PC-9 (cell line): ENCODE data around the gene ITGA3. TPM values are rescaled to one million over a fixed set of nuclear protein-coding genes. Genes with fewer than 3 reads are reported as not detected.

Experiments
- BruUV-seq: library from RNA; stranded (reverse); fragments of 400-500 nt; replicated peaks from 2 replicates; lab custom pipeline; 2021; lab: Mats Ljungman, UMichigan
- CTCF ChIA-PET: fragments of 300-600 bp; sonication (Branson Sonifier 250); formaldehyde crosslinking; loops from one replicate; lab custom pipeline; 2022; ENCODE audit warnings: antibody characterized with exemption; lab: Charles Lee
- POLR2A ChIA-PET: fragments of 300-600 bp; sonication (Branson Sonifier 250); formaldehyde crosslinking; loops from one replicate; lab custom pipeline; 2022; ENCODE audit warnings: antibody characterized with exemption; ENCODE audit not compliant: unreplicated experiment; lab: Charles Lee
- DNase-seq, 2 experiments: peaks; one replicate each; pipeline versions ENCODE4 v3.0.0 to v3.0.0-alpha.2; 2015 to 2022; ENCODE audit warnings: mixed read lengths in 1 of 2
- H2AFZ ChIP-seq: fragments of 200-600 bp; sonication (generic); 2 replicates; pipeline ENCODE4 v1.8.1; 2017; ENCODE audit warnings: antibody characterized with exemption
- H3F3A ChIP-seq: fragments of 200-600 bp; sonication (generic); 2 replicates; pipeline ENCODE4 v1.8.1; 2017; ENCODE audit warnings: antibody characterized with exemption, mild to moderate bottlenecking, low read depth; ENCODE audit not compliant: insufficient read depth
- H3K27ac ChIP-seq: fragments of 200-600 bp; sonication (generic); 2 replicates; pipeline ENCODE4 v1.6.1; 2016; ENCODE audit warnings: mixed run types
- H3K27me3 ChIP-seq: fragments of 200-600 bp; sonication (generic); 2 replicates; pipeline ENCODE4 v1.6.1; 2016; ENCODE audit warnings: low read depth, mixed run types; ENCODE audit not compliant: insufficient read depth
- H3K36me3 ChIP-seq: fragments of 200-600 bp; sonication (generic); 2 replicates; pipeline ENCODE4 v1.6.1; 2016; ENCODE audit warnings: low read depth, mixed run types
- H3K4me1 ChIP-seq: fragments of 200-600 bp; sonication (generic); replicated peaks from 2 replicates; pipeline ENCODE4 v1.6.1; 2016; ENCODE audit warnings: mixed run types; ENCODE audit not compliant: insufficient read depth
- H3K4me2 ChIP-seq: fragments of 200-600 bp; sonication (generic); 2 replicates; pipeline ENCODE4 v1.6.1; 2017; ENCODE audit warnings: mixed run types
- H3K4me3 ChIP-seq: fragments of 200-600 bp; sonication (generic); 2 replicates; pipeline ENCODE4 v1.6.1; 2016; ENCODE audit warnings: mixed run types
- H3K79me2 ChIP-seq: fragments of 200-600 bp; sonication (generic); 2 replicates; pipeline ENCODE4 v1.6.1; 2017; ENCODE audit warnings: low read depth, mixed run types
- H3K9me2 ChIP-seq: fragments of 200-600 bp; sonication (generic); 2 replicates; pipeline ENCODE4 v1.8.1; 2017; ENCODE audit warnings: mild to moderate bottlenecking; ENCODE audit not compliant: insufficient read depth
- H3K9me3 ChIP-seq: fragments of 200-600 bp; sonication (generic); 2 replicates; pipeline ENCODE4 v1.8.1; 2016; ENCODE audit warnings: low read depth; ENCODE audit not compliant: insufficient read depth
- H4K20me1 ChIP-seq: fragments of 200-600 bp; sonication (generic); 2 replicates; pipeline ENCODE4 v1.8.1; 2017; ENCODE audit not compliant: insufficient read depth
- EZH2 ChIP-seq: fragments of 200-600 bp; sonication (generic); IDR thresholded peaks from 2 replicates; pipeline ENCODE4 v1.8.0; 2017; ENCODE audit warnings: antibody characterized with exemption, low read depth
- intact Hi-C: fragments of 100-400 bp; cut with micrococcal nuclease; formaldehyde crosslinking; loops from one replicate; pipeline ENCODE4 v1.10.0; 2022; ENCODE audit not compliant: unreplicated experiment
- total RNA-seq: library from RNA; stranded (reverse); gene quantifications from 2 replicates; pipeline ENCODE4 v1.2.3, GENCODE V29; 2021
- TF ChIP-seq, protein P1 (sequence below): fragments of 200-600 bp; sonication (generic); conservative IDR thresholded peaks from 2 replicates; pipeline ENCODE4 v1.6.1; 2017; ENCODE audit warnings: mixed run types, antibody characterized with exemption, mild to moderate bottlenecking, moderate library complexity

The ITGA3 gene
- total RNA-seq, 1 experiment from 2014 or later = 291 TPM

DNA sequence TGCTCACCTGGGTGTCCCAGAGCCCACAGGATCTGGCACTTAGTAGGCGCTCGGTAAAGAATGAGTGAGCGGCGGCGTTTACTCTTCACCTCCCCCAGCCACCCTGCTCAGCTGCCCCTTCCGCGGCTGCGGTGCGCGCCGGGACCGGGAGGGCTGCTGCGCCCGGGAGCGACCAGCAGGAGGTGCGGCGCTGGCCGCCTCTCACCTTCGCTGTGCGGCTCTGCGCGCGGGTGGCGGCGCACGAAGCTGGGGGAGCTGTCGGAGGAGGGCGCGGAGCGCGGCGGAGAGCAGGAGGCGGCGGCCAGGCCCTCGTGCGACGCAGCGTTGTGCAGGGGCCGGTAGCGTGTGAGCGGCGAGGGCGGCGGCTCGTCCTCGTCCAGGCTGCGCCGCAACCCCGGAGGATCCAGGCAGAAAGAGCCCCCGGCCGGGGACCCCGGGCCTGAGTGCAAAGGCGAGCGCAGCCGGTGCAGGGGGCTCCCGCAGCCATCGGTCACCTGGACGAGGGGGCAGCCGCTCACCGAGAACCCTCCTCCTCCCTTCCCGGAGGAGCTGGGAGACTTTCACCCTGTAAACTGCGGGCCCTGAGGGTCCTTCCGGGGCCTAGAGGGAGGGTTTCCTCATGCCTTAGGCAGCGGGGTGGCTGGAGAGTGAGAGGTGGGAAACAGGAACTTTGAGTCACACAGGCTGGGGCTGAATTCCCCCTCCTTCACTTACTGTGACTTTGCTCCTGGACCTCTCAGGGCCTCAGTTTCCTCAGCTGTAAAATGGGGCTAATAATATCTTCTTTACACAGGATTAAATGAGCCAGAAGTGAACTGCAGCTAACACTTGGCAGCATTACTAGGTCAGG lies 61.5 kb downstream of the ITGA3 start:
- DNase-seq = peak in 1 of 2 experiments; percentile 62
- TF ChIP-seq, protein P1, sequence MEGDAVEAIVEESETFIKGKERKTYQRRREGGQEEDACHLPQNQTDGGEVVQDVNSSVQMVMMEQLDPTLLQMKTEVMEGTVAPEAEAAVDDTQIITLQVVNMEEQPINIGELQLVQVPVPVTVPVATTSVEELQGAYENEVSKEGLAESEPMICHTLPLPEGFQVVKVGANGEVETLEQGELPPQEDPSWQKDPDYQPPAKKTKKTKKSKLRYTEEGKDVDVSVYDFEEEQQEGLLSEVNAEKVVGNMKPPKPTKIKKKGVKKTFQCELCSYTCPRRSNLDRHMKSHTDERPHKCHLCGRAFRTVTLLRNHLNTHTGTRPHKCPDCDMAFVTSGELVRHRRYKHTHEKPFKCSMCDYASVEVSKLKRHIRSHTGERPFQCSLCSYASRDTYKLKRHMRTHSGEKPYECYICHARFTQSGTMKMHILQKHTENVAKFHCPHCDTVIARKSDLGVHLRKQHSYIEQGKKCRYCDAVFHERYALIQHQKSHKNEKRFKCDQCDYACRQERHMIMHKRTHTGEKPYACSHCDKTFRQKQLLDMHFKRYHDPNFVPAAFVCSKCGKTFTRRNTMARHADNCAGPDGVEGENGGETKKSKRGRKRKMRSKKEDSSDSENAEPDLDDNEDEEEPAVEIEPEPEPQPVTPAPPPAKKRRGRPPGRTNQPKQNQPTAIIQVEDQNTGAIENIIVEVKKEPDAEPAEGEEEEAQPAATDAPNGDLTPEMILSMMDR = peak; percentile 50; the same call in 1 of the 2 replicates
- TF ChIP-seq EZH2 = no peak
- no TSS peak for BruUV-seq
- Histone ChIP-seq H3K4me1 (0 out of 2 replicates have a peak, but pooled peaks cover 1% of the 10 kb centered on the region), H3K27ac (no peak overlapping the region), H3K36me3 (no peaks in the 10 kb centered on the region), H3K27me3 (peaks cover 39% of the 10 kb centered on the region), H3K4me3 (no peak overlapping the region), H3K79me2 (no peaks in the 10 kb centered on the region), H3F3A (peaks cover 4% of the 10 kb centered on the region; the same call in 1 of the 2 replicates), H3K9me2 (no peaks in the 10 kb centered on the region), H4K20me1 (no peaks in the 10 kb centered on the region), H3K9me3 (no peaks in the 10 kb centered on the region), H3K4me2 (peak overlapping the region; percentile 4; the same call in 1 of the 2 replicates), H2AFZ (no peak overlapping the region)
- intact Hi-C loops = no loop called here
- POLR2A ChIA-PET = interaction anchor here (0.7 kb wide), 1 partner anchor 55 kb away, joined by 3 read pairs; no protein-coding TSS in a partner anchor
- CTCF ChIA-PET = interaction anchor here (0.5 to 0.7 kb wide), 2 partner anchors 57 to 207 kb away, joined by 3 read pairs; no protein-coding TSS in a partner anchor

DNA sequence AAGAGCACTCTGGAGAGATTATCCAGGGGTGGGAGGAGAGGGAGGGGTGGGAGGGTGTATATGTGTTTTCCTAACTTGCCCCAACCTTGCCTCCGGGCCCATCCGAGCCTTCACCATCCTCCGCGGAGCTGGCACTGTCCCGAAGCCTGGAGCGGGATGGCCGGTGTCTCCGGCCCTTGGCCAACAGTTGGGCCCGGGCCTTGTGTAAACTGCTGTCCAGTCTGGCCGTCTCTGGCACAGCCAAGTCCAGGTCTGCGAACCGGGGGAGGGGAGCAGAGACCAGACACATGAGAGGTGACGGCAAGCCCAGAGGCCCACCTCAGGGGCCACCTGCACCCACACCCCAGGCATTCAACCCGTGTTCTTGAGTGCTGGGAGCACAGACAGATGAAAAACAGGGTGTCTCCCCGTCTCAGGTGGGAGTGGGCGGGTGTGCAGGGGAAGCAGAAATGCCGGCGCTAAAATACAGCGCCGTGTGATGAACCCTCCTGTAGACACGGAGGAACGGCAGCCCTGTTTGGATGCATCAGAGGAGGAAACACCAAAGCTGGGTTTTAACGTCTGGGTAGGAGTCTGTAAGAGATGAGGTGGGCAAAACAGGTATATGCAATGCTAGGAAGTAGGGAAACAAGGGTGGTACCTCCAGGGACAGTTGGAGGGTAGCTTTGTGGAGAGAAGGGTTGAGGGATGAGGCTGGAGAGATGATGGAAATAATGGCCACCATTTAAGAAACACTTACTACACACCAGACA lies 62.3 kb downstream of the ITGA3 start:
- Histone ChIP-seq H3K27me3 (peaks cover 43% of the 10 kb centered on the region), H2AFZ (no peak overlapping the region), H3K27ac (no peak overlapping the region), H3K36me3 (no peaks in the 10 kb centered on the region), H3K4me3 (no peak overlapping the region), H3K4me1 (no peaks in the 10 kb centered on the region), H4K20me1 (no peaks in the 10 kb centered on the region), H3K79me2 (no peaks in the 10 kb centered on the region), H3K4me2 (no peak overlapping the region), H3F3A (peaks cover 4% of the 10 kb centered on the region; the same call in 1 of the 2 replicates), H3K9me3 (no peaks in the 10 kb centered on the region), H3K9me2 (no peaks in the 10 kb centered on the region)
- POLR2A ChIA-PET = no interaction called here
- TF ChIP-seq, protein P1 = no peak
- TF ChIP-seq EZH2 = no peak
- DNase-seq = no peak
- BruUV-seq = no TSS peak
- intact Hi-C loops = no loop called here
- CTCF ChIA-PET = interaction anchor here (0.5 kb wide), 1 partner anchor 206 kb away, joined by 3 read pairs; no protein-coding TSS in a partner anchor

DNA sequence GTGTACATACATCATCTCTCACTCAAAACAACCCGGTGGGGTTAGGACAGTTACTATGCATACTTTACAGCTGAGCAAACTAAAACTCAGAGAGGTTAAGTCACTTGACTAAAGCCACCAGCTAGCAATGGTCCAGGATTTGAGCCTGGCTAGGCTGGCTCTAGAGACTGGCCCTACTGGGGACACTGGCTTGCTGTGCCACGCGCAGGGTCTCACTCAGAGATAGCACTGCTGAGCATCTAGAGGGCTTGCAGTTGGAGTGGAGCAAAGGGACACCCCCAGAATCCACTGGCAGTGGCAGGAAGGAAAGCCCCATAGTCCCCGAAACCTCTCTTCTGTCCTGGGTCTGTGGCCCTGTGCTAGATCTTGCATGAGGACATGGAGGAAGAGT lies 62.9 kb downstream of the ITGA3 start:
- CTCF ChIA-PET = no interaction called here
- DNase-seq = no peak

More for the DNA sequence above, 62.9 kb downstream of the ITGA3 start:
- no peaks in the 10 kb centered on the region for H3K9me2 ChIP-seq
- no peaks in the 10 kb centered on the region for H4K20me1 ChIP-seq
- POLR2A ChIA-PET = no interaction called here
- intact Hi-C loops = no loop called here
- no peak overlapping the region for H3K4me2 ChIP-seq
- H3K27ac ChIP-seq = no peak overlapping the region
- no peak overlapping the region for H2AFZ ChIP-seq
- H3K4me3 ChIP-seq = no peak overlapping the region
- TF ChIP-seq, protein P1 = no peak
- TF ChIP-seq EZH2 = no peak
- H3K27me3 ChIP-seq = peaks cover 43% of the 10 kb centered on the region
- H3K36me3 ChIP-seq = no peaks in the 10 kb centered on the region
- H3K79me2 ChIP-seq = no peaks in the 10 kb centered on the region
- H3F3A ChIP-seq = peaks cover 4% of the 10 kb centered on the region; the same call in 1 of the 2 replicates
- H3K4me1 ChIP-seq = no peaks in the 10 kb centered on the region
- no TSS peak for BruUV-seq
- no peaks in the 10 kb centered on the region for H3K9me3 ChIP-seq
